ENCODE results near the gene DROSHA. TPM values are rescaled to one million over a fixed set of nuclear protein-coding genes. Genes with fewer than 3 reads are reported as not detected.
"Not testable (repeated sequence)": the region's sequence is repeated elsewhere in the genome, so short reads cannot be mapped to it uniquely, and the experiment has no call there.

DROSHA gene
- total and polyA plus RNA-seq, 2 experiments from 2014 or later, result 25.3 to 40.8 TPM

DNA sequence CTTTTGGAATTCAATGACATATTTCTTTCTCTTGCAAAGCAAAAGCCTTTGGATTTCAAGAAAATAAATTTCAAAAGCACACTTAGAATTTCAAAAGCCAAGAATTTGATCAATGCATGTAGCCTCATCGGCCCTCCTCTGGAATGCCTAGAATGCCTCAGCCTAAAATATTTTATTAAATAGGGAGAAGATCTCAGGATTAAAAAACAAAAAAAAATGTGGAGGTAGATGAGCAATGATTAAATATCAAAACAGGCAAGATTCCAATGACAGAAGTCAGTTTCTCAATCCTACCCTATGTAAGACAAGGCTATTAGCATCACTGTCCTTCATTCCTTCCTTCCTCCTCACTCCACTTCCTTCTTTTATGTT, 169.4 kb downstream of the DROSHA start:
- H3K79me2 ChIP-seq, result no peaks in the 10 kb centered on the region
- no peak overlapping the region for H3K27ac ChIP-seq
- no peak overlapping the region for H3K4me2 ChIP-seq
- H3K36me3 ChIP-seq (replicated peaks; ENCODE audit: insufficient read depth, low read depth), result no peaks in the 10 kb centered on the region
- H4K20me1 ChIP-seq (ENCODE audit: insufficient read depth, poor library complexity, severe bottlenecking), result no peaks in the 10 kb centered on the region
- H3K9me3 ChIP-seq (ENCODE audit: low read depth), result no peaks in the 10 kb centered on the region
- H2AFZ ChIP-seq, result no peak overlapping the region
- no peaks in the 10 kb centered on the region for H3K4me1 ChIP-seq (ENCODE audit: insufficient read depth)
- 85% methylated on average over 1 of the region's 1 CpG for WGBS (ENCODE audit: low lambda C conversion rate, missing lambda C conversion rate)
- DNase-seq (ENCODE audit: low spot score), result no peak
- H3K9me2 ChIP-seq (replicated peaks; ENCODE audit: insufficient read depth), result no peaks in the 10 kb centered on the region
- H3K4me3 ChIP-seq, result no peak overlapping the region
- no peaks in the 10 kb centered on the region for H3K27me3 ChIP-seq
- TF ChIP-seq CTCF (IDR thresholded peaks at IDR 0.05; ENCODE audit: poor library complexity), result no peak
- no peak for TF ChIP-seq EZH2phosphoT487 (IDR thresholded peaks at IDR 0.05; ENCODE audit: low read depth, severe bottlenecking, unreplicated experiment)
- no peak for TF ChIP-seq EZH2 (IDR thresholded peaks at IDR 0.05; ENCODE audit: borderline replicate concordance)

GRCh38 chr5:31361704-31362528, 170.0 kb downstream of the DROSHA start:
- H3K4me2 ChIP-seq; H3K9me3 ChIP-seq (ENCODE audit: low read depth); H4K20me1 ChIP-seq (ENCODE audit: insufficient read depth, poor library complexity, severe bottlenecking); H3K4me3 ChIP-seq; H3K27me3 ChIP-seq; H3K9me2 ChIP-seq (replicated peaks; ENCODE audit: insufficient read depth); H3K79me2 ChIP-seq; H3K4me1 ChIP-seq (ENCODE audit: insufficient read depth); H2AFZ ChIP-seq; H3K36me3 ChIP-seq (replicated peaks; ENCODE audit: insufficient read depth, low read depth); DNase-seq (ENCODE audit: low spot score): not testable (repeated sequence)
- H3K27ac ChIP-seq, result peak overlapping the region; percentile 39
- 80% methylated on average over 6 of the region's 6 CpGs for WGBS (ENCODE audit: low lambda C conversion rate, missing lambda C conversion rate)

DNA sequence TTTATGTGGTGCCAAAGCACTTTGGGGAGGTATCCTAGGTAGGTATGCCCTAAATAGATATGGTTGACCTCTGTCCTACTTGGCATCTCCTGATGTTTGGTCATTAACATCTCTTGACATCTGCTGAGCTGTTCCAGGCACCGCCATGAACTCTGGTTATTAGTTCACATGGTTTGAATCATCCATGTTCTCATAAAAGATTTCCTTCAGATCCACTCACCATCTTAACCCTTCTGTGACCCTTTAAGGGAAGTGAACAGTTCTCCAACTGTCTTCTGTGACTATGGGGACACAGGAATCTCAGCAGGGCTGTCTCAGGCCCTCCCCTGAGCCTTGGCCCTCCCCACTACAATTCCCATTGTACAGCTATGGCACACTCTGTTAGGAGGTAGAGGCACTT, 170.7 kb downstream of the DROSHA start:
- H3K4me3 ChIP-seq, result no peak overlapping the region
- H3K27ac ChIP-seq, result peak overlapping the region; percentile 39
- no peak overlapping the region for H2AFZ ChIP-seq
- H3K36me3 ChIP-seq (replicated peaks; ENCODE audit: insufficient read depth, low read depth), result no peaks in the 10 kb centered on the region
- H3K9me2 ChIP-seq (replicated peaks; ENCODE audit: insufficient read depth), result no peaks in the 10 kb centered on the region
- no peaks in the 10 kb centered on the region for H3K9me3 ChIP-seq (ENCODE audit: low read depth)
- WGBS (ENCODE audit: low lambda C conversion rate, missing lambda C conversion rate), result 44% methylated on average over 1 of the region's 1 CpG
- no peaks in the 10 kb centered on the region for H3K27me3 ChIP-seq
- TF ChIP-seq CTCF (IDR thresholded peaks at IDR 0.05; ENCODE audit: poor library complexity), result no peak
- TF ChIP-seq EZH2phosphoT487 (IDR thresholded peaks at IDR 0.05; ENCODE audit: low read depth, severe bottlenecking, unreplicated experiment), result no peak
- no peak for TF ChIP-seq EZH2 (IDR thresholded peaks at IDR 0.05; ENCODE audit: borderline replicate concordance)
- DNase-seq (ENCODE audit: low spot score), result peak; percentile 17
- no peaks in the 10 kb centered on the region for H4K20me1 ChIP-seq (ENCODE audit: insufficient read depth, poor library complexity, severe bottlenecking)
- H3K79me2 ChIP-seq, result no peaks in the 10 kb centered on the region
- no peak overlapping the region for H3K4me2 ChIP-seq
- no peaks in the 10 kb centered on the region for H3K4me1 ChIP-seq (ENCODE audit: insufficient read depth)

DNA sequence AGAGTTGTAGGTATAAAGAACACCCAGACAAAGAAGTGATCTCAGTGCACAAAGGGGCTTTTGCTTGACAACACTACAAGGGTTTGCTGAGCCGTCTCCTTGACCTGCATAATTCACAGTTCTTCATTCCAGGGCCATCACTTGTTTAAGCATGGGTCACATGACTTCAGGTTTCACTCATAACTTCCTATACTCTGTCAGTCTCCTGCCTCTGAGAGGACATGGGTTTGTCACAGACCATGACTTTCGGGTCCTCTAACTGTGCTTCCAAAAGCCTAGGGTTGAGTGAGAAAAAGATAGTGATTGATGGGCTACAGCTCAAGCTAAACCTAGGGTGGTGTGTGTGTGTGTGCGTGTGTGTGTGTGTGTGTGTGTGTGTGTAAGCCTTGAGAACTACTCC, 172.1 kb downstream of the DROSHA start:
- 76% methylated on average over 3 of the region's 3 CpGs for WGBS (ENCODE audit: low lambda C conversion rate, missing lambda C conversion rate)
- no peak for TF ChIP-seq EZH2 (IDR thresholded peaks at IDR 0.05; ENCODE audit: borderline replicate concordance)
- no peak for TF ChIP-seq CTCF (IDR thresholded peaks at IDR 0.05; ENCODE audit: poor library complexity)
- TF ChIP-seq EZH2phosphoT487 (IDR thresholded peaks at IDR 0.05; ENCODE audit: low read depth, severe bottlenecking, unreplicated experiment), result no peak

More for the DNA sequence above, 172.1 kb downstream of the DROSHA start:
- Histone ChIP-seq H3K27me3 (no peaks in the 10 kb centered on the region), H3K9me2 (replicated peaks; ENCODE audit: insufficient read depth) (no peaks in the 10 kb centered on the region), H4K20me1 (ENCODE audit: insufficient read depth, poor library complexity, severe bottlenecking) (no peaks in the 10 kb centered on the region), H2AFZ (no peak overlapping the region), H3K4me1 (ENCODE audit: insufficient read depth) (no peaks in the 10 kb centered on the region), H3K4me3 (no peak overlapping the region), H3K4me2 (no peak overlapping the region), H3K9me3 (ENCODE audit: low read depth) (no peaks in the 10 kb centered on the region), H3K79me2 (no peaks in the 10 kb centered on the region), H3K36me3 (replicated peaks; ENCODE audit: insufficient read depth, low read depth) (no peaks in the 10 kb centered on the region), H3K27ac (no peak overlapping the region)
- DNase-seq (ENCODE audit: low spot score), result no peak

Data from hepatocyte (in vitro differentiated cells).